ENCODE measurements around the gene ACACB.
"Not testable (repeated sequence)": the region's sequence is repeated elsewhere in the genome, so short reads cannot be mapped to it uniquely, and the experiment has no call there.

The ACACB gene

DNA sequence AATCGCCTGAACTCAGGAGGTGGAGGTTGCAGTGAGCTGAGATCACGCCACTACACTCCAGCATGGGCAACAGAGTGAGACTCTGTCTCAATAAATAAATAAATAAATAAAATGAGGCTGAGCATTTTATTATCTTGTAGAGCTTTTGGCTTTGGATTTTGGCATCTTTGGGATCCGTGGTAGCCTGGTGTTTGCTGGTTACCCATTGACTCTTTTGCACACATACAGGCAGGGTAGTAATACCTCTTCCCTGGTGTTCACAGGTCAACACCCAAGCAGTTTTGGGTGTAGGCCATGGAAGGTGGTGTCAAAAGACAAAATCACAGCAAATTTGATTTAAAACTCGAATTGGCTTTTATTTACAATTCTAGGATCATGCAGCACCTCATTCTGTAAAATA lies 27.8 kb downstream of the ACACB start:
- DNase-seq: no peak

DNA sequence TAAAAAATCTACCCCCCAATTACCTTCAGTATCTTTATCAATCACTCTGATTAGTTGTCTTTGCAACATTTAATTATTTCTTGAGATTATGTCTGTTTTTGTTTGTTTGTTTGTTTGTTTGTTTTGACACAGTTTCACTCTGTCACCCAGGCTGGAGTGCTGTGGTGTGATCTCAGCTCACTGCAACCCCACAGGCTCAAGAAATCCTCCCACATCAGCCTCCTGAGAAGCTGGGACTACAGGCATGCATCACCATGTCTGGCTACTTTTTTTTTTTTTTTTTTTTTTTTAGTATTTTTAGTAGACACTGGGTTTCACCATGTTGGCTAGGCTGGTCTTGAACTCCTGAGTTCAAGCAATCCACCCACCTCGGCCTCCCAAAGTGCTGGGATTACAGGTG lies 30.7 kb downstream of the ACACB start:
- not testable (repeated sequence) for DNase-seq

DNA sequence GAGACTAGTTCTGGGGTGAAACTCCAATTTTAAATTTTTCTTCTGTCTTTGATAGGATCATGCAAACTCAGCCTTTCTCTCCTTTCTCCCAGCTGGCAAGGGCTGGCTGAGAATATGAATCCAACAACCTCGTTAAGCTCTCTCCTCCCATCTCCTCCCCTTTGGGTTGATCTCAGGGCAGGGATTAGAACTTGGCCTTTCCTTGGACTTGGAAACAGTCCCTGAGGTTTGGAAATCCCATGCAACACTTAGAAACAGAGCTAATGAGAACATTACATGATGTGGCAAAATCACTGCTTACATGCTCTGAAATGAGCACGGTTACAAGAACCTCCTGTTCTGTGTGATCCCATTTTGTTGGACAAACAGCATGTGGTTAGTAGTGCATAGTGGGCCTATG lies 31.6 kb downstream of the ACACB start:
- no peak for DNase-seq

DNA sequence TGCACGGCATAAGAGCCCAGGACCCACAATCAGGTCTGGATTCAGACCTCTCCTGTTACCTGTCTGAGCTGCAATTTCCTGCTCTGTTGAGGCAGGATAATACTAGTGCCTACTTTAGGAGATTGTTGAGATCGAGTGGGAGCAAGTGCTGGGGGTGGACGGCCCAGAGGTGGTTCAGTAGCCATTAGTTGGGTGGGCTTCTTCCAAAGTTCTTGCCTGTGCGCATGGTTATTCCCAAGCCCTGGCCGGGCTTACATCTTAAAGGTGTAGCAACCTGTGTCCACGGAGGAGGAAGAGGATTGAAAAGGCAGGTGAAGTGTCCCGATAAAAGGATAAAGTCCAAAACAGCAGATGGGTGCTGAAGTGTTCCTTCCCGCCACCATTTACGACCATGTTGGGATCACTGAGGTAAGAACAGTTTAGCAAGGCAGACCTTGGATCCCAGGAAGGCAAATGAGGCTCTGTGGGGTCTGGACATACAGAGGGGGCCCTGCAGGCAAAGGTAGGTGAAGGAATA lies 33.8 kb downstream of the ACACB start:
- no peak for DNase-seq

DNA sequence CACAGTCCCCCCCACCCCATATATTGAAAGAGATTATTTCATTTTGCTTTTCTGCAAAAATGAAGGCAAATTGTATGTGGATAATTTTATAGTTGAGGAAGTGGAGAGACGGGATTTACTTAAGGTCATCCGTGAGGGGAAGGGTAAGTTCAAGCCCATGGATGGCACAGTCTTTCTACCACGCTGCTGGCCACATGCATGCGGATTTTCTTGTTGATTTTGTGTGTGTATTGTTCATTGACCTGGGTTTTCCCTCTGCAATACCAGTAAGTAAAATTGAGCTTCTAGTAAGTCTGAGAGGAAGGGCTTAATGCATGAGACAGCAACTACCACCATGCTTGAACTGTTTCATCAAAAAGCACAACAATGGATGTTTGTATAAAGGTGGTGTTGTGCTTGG lies 35.1 kb downstream of the ACACB start:
- DNase-seq: no peak

DNA sequence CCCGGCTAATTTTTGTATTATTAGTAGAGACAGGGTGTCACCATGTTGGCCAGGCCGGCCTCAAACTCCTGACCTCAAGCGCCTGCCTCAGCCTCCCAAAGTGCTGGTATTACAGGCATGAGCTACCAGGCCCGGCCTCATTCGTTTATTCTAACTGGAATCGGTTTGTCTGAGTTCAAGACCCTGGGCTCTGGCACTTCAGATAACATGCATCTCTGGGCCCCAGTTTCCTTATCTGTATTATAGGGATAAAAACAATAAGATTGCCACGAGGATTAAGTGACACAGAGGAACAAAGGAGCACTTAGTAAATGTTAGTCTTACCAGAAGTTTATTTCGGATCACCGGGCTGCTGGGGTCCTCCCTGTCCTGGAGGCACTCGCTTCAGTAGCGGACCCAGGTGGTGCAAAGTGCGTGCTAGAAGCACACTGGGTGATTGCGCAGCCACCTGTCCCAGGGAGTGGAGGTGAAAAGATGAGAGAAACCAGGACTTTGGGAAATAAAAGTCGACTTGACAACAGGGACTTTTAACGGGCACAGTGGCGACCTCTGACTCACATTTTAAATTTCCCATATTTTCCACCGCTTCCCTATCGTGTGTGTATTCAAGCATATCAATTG lies 37.5 kb downstream of the ACACB start:
- no peak for DNase-seq

DNA sequence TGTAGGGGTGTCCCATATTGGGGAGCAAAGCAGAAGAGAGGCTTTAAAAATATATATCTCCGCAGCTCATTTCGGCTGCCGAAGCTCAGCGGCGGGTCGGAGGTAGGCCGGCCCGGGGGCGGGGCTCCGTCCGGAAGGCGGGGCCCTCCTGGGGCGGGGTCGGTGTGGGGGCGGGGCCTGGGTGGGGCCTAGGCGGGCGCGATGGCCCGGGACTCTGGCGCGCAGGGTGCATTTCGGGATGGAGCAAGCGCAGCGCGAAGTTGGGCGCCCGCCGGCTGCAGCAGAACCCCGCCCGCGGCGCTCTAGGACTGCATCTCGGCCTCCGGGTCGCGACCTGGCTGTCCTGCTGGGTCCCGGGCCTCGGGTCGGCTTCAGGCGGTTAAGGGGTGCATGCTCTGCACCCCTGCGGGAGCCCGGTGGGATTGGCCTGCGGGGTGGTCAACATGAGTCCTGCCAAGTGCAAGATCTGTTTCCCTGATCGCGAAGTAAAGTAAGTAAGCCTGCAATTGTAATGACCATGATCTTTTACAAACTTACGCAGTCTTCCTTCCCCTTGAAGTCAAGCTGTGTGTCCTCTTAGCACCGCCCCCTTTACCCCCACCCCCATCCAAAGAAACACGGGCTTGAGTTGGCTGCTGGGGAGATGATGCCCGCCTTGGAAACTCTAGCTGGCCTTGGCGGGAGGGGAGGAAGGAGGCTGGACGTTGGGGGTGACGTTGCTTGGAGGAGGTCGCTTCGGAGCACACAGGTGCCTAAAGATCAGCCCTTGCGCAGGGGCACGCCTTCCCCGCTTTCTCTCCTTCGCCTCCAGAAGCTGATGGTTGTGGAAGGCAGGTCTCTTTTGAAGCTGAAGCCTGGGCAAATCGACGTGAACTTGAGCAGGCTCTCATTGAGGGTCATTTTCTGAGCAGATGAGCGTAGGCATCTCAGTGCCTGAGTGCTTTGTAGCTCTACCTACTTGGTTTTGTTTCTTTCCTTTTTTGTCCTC lies 38.4 kb downstream of the ACACB start:
- DNase-seq: peak; percentile 64

DNA sequence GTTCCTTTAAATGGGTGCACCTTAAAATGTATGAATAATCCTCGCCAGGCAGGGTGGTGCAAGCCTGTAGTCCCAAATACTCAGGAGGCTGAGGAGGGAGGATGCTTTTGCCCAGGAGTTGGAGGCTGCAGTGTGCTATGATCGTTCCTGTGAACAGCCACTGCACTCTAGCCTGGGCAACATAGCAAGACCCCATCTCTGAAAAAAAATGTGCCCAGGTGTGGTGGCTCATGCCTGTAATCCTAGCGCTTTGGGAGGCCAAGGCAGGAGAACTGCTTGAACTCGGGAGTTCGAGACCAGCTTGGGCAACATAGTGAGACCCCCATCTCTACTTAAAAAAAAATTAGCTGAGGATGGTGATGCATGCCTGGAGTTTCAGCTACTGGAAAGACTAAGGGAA lies 39.6 kb downstream of the ACACB start:
- no peak for DNase-seq

DNA sequence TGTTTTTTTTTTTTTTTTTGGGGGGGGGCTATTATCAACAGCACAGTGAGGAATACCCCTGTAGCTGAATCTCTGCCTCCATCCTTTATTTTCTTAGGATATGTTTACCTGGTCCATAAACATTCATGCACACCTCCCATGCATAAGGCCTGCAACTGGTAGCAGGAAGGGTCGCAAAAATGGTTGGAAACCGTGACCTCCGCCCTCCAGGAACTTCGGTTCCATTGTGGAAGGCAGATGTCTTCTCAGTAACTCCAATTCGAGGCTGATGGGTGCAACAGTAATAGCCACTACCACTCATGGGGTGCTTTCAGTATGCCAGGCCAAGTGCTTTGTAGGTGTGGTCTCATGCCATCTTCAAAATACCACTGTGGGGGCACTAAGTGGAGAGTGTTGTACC lies 40.2 kb downstream of the ACACB start:
- DNase-seq: no peak

DNA sequence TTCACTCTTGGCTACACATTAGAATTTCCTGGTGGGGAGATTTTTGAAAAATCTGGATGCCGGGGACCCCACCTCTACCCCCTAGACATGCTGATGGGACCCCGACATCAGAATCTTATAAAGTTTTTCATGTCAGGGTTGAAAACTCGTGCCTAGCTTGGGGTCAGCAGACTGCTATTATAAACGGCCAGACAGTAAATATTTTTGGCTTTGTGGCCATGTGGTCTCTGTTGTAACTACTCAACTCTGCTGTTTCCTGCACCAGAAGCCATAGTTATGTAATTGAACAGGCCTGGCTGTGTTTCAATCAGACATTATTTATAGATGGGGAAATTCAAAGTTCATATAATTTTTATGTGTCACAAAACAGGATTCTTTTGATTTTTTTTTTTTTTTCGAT lies 41.6 kb downstream of the ACACB start:
- no peak for DNase-seq

DNA sequence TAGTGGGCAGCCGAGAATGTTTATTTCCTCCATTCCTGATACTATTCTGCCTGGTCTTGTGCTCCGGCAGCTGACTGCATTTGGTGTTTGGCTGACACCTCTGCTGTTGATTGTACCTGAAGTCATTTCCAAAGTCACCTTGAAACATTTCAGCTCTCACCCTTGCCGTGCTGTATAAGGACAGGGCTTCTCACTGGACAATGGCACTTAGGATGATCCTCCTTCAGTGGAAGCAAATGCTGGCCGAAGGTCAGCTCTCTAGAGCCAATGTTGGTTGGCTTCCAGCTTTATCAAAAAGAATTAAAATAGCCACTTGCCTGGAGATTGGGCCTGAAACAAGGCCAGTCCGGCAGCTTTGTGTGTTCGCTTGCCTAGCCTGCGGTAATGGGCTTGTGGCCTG lies 44.0 kb downstream of the ACACB start:
- no peak for DNase-seq

DNA sequence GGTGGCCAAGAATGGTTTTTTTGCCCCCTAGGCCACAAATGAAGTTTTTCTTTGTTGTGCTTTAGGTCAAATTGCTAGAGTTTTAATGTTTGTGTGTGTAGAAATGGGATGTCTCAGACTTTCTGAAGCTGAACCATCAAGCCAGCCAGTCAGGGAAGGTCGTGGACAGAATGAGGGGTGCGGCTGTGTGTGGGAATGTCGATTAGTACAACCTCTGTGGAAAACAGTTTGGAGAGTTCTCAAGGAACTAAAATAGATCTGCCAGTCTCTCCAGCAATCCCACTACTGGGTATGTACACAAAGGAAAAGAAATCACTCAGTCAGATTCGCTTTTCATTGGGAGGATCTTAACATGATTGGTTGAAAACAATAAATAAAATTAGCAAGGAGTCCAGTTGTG lies 44.5 kb downstream of the ACACB start:
- DNase-seq: no peak

DNA sequence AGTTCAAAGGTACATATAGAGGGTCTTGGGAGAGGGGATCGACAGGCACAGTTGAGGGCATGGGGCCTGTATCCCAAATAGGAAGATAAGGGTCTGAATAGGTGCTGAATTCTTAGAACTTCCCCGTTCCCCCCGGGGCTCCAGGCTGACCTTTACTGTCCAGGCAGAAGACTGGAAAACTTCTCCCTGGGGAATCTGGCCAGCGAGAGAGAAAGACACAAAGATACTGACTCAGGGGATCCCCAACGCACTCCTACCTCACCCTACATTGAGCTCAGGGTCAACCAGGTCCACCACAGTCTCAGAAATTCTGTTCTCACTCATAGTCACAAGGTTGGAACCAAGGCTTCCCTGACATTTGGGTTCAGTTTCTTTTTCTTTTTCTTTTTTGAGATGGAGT lies 46.2 kb downstream of the ACACB start:
- no peak for DNase-seq

DNA sequence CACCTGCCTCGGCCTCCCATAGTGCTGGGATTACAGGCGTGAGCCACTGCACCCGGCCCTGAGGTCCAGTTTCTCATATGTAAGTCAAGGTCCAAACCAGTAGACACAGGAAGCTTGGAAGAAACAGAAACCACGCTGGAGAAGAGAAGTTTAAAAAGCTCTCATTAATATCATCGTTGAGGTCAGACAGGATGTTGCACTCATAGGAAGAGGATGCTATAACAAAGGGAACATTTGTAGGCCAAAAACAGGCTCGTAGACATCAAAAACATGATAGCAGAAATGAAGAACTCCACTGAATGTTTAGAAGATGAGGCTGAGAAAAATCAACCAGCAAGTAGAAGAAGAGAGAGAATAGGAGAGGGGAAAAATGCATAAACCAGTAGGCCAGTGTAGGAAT lies 46.8 kb downstream of the ACACB start:
- no peak for DNase-seq

DNA sequence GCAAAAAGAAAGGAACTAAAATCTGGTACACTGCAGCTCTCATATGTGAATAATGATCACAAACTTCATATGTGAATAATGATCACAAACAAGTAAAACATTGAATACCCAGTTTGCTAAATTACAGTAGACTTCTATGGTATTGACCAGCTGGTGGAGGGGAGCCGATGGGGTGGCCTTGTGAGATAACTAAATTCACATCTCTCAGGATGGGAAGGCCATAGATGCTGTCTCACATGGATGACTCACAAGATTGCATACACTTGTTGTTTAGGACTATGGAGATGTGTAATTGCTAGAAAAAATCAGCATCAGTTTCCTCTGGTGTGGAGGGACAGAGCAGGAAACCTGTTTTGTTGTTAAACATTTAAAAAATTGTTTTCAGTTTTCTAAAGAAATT lies 49.2 kb downstream of the ACACB start:
- DNase-seq: no peak

DNA sequence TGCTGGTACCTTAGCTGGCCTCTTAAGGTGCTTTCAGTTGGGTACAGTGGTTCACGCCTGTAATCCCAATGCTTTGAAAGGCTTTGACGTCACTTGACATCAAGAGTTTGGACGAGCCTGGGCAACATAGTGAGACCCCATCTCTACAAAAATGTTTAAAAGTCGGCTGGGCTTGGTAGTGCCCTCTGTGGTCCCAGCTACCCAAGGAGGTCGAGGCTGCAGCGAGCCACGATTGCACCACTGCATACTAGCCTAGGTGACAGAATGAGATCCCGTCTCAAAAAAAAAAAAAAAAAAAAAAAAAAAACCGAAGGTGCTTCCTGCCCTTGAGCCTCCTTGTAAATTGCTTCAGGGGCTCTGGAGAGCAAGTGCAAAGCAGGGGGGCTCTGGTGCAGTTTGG lies 50.0 kb downstream of the ACACB start:
- no peak for DNase-seq

DNA sequence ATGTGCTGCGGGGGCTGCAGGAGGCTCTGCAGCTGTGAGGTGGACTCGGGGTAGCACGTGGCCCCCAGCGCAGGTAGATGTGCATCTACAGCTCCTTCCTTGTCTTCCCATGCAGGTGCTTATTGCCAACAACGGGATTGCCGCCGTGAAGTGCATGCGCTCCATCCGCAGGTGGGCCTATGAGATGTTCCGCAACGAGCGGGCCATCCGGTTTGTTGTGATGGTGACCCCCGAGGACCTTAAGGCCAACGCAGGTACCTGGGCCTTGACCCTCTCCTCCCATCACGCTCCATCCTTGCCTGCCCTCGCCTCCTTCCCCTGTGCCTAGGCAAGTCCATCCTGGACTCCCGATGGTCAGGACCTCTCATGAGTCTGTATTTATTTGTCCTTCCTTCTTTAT lies 51.4 kb downstream of the ACACB start:
- DNase-seq: no peak

DNA sequence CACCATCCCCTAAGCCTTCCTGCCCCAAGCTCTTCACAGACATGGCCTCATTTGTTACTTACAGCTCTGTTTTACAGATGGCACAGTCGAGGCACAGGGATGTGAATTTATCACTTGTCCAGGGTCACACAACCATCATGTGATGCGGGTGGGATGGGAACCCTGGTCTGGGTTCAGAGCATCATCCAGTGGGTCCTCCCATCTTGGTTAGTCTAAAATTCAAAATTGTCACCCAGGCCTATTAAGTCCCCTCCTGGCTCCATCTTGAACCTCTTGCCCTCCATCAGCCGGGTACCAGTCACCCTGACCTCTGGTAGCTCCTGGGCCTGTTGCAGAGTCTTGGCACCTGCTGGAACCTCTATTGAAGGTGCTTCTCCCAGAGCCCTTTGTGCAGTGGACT lies 52.9 kb downstream of the ACACB start:
- DNase-seq: no peak

DNA sequence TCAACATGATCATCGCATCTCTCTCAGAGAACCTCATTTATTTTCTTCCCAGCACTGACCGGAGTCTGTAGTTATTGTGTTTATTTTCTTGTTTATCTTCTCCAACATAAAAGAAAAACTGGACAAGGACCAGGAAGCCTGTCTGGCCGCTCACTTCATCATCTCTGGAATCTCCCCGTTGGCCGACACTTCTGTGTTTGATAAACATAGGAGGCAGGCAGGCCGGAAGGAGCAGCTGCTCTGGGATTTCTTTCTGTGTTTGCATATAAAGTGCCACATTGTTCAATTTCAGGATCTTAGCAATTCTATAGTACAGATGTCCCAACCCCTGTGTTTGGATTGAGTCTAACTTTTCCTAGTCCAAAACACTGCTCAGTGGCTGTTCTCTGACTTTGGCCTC lies 53.3 kb downstream of the ACACB start:
- DNase-seq: no peak

DNA sequence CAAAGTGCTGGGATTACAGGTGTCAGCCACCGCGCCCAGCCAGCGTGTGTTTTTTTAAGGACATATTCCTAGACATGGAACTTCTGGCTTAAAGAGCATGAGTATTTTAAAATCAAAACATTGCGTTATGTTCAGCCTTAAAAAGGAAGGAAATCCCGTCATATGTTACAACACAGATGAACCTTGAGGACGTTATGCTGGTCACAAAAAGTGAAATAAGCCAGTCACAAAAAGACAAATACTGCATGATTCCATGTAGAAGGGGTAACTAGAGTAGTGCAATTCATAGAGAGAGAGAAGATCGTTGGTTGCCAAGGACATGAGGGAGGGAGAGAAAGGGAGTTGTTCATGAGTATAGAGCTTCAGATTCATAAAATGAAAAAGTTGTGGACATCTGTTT lies 53.9 kb downstream of the ACACB start:
- DNase-seq: peak; percentile 77

DNA sequence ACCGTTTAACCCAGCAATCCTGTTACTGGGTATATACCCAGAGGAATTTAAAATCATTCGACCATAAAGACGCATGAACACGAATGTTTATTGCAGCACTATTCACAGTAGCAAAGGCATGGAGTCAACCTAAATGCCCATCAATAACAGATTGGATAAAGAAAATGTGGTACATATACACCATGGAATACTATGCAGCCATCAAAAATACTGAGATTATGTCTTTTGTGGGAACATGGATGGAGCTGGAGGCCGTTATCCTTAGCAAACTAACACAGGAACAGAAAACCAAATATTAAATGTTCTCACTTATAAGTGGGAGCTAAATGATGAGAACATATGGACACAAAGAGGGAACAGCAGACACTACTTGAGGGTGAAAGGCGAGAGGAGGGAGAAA lies 56.4 kb downstream of the ACACB start:
- not testable (repeated sequence) for DNase-seq

DNA sequence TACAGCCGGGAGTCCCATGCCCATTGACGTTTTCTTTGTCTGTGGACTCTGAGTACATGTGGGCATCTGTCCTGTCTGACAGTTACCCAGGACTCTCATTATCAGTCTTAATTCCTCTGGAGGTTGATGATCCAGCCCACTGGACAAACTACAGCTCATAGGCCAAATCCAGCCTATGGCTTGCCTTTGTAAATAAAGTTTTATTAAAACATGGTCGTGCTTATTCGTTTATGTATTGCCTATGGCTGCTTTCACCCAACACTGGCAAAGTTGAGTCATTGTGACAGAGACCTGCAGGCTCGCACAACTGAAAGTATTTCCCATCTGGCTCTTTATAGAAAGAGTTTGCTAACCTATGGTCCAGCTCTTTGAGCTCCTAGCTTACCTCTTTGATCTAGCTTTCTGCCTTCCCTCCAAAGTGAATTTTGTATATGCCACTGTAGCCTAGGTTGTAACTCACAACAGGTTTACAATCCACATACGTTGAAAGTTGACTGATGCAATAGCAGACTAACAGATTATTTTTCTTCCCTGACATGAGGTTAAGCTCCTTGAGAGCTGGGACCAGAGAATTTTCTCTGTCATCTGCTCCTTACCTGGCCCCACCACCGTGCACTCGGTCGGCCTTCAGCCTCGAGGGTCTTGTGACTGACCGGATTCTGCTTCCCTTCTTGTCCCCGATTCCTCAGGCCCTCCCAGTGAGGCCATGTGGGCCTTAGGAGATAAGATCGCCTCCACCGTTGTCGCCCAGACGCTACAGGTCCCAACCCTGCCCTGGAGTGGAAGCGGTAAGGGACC lies 57.3 kb downstream of the ACACB start:
- no peak for DNase-seq

DNA sequence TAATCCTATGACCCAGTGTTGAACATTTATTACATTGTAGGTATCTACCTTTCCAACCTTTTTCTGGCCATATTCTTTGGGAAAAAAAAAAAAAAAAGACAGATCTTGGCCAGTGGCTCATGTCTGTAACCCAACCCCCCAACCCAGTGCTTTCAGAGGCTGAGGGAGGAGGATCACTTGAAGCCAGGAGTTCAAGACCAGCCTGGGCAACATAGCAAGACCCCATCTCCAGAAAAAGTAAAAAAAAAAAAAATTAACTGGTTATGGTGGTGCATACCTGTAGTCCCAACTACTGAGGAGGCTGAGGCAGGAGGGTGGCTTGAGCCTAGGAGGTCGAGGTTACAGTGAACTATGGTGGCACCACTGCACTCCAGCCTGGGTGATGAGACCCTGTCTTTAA lies 58.1 kb downstream of the ACACB start:
- no peak for DNase-seq

DNA sequence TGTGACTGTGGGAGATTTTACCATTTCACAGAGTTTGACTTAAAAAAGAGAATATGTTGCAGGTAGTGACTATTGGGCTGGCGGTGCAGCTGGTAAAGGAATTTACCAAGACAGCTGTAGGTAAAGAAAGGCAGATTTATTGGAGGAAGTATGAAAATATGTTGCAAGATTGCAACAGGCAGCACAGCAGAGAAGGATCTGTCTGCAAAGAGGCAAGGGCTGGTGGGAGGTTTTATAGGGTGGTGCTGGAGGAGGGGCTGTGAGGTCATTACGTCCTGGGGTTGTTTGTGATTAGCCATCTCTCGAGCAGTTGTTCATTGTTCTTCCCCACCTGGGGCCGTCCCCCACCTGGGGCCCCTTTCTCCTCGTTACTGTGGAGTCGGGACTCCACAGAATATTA lies 62.1 kb downstream of the ACACB start:
- peak; percentile 78 for DNase-seq

Measured in GF-D8 (cell line).